Measurements from ENCODE around the gene TBC1D20.

The TBC1D20 gene

GRCh38 chr20:434661-435419 is 27.5 kb downstream of the TBC1D20 start:
- no peak for DNase-seq (ENCODE audit: low spot score)
- TF ChIP-seq, protein P1, sequence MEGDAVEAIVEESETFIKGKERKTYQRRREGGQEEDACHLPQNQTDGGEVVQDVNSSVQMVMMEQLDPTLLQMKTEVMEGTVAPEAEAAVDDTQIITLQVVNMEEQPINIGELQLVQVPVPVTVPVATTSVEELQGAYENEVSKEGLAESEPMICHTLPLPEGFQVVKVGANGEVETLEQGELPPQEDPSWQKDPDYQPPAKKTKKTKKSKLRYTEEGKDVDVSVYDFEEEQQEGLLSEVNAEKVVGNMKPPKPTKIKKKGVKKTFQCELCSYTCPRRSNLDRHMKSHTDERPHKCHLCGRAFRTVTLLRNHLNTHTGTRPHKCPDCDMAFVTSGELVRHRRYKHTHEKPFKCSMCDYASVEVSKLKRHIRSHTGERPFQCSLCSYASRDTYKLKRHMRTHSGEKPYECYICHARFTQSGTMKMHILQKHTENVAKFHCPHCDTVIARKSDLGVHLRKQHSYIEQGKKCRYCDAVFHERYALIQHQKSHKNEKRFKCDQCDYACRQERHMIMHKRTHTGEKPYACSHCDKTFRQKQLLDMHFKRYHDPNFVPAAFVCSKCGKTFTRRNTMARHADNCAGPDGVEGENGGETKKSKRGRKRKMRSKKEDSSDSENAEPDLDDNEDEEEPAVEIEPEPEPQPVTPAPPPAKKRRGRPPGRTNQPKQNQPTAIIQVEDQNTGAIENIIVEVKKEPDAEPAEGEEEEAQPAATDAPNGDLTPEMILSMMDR (IDR thresholded peaks at IDR 0.05; ENCODE audit: extremely low read depth, missing control alignments), result no peak

DNA sequence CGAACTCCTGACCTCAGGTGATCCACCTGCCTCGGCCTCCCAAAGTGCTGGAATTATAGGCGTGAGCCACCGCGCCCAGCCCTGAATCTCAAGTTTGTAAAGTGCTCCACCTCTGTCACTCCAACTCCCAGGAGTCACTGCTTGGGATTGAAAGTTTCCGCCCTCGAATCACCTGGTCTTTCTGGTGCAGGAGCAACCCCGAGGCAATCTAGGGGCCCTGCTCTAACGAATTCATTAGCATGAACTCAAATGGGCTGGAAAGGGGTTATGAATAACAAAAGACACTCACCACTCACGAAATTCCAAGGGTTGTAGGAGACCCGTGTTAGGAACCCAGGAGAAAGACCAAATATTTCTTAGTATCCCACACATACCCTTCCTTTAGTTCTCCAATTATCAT is 28.1 kb downstream of the TBC1D20 start:
- TF ChIP-seq, protein P1 (IDR thresholded peaks at IDR 0.05; ENCODE audit: extremely low read depth, missing control alignments), result no peak
- DNase-seq (ENCODE audit: low spot score), result no peak

- TF ChIP-seq, protein P1 (IDR thresholded peaks at IDR 0.05; ENCODE audit: extremely low read depth, missing control alignments), result no peak
- peak; percentile 81 for DNase-seq (ENCODE audit: low spot score)
Observed at GRCh38 chr20:433300-433975, 28.9 kb downstream of the TBC1D20 start.

GRCh38 chr20:432677-433299 is 29.5 kb downstream of the TBC1D20 start:
- TF ChIP-seq, protein P1 (IDR thresholded peaks at IDR 0.05; ENCODE audit: extremely low read depth, missing control alignments), result no peak

GRCh38 chr20:432208-432607 is 30.1 kb downstream of the TBC1D20 start:
- no peak for DNase-seq (ENCODE audit: low spot score)
- TF ChIP-seq, protein P1 (IDR thresholded peaks at IDR 0.05; ENCODE audit: extremely low read depth, missing control alignments), result no peak

More at GRCh38 chr20:432677-433299, 29.5 kb downstream of the TBC1D20 start:
- DNase-seq (ENCODE audit: low spot score), result no peak

- TF ChIP-seq, protein P1 (IDR thresholded peaks at IDR 0.05; ENCODE audit: extremely low read depth, missing control alignments), result no peak
- DNase-seq (ENCODE audit: low spot score), result peak; percentile 35
Observed at GRCh38 chr20:431012-431904, 31.1 kb downstream of the TBC1D20 start.

Data from GM20000 (cell line).